ENCODE measurements around the gene GPR55.

- TF ChIP-seq CTCF (IDR thresholded peaks at IDR 0.05) (no peak), POLR2A (IDR thresholded peaks at IDR 0.05) (no peak)
Measured at GRCh38 chr2:230878599-230879188, 46.3 kb downstream of the GPR55 start.
